ENCODE results near the gene CDH22. TPM values are rescaled to one million over a fixed set of nuclear protein-coding genes. Genes with fewer than 3 reads are reported as not detected.
A peak's percentile ranks its signal among the peaks of the same experiment; 100 is the strongest.

CDH22 gene
- total RNA-seq, 1 experiment from 2014 or later, result 0.11 TPM

- BruUV-seq (replicated peaks), result no TSS peak
- intact Hi-C loops (cut with micrococcal nuclease; ENCODE audit: unreplicated experiment), result loop anchor here (5.0 kb wide), 3 partner anchors 108 to 177 kb away; partner anchors contain the start of gene CDH22
- Mint-ChIP-seq H3K36me3 (ENCODE audit: insufficient read depth, unreplicated experiment) (no peaks in the 10 kb centered on the region), H3K27ac (ENCODE audit: unreplicated experiment) (no peak overlapping the region), H3K4me1 (ENCODE audit: low read depth, unreplicated experiment) (no peaks in the 10 kb centered on the region), H3K27me3 (ENCODE audit: insufficient read depth, unreplicated experiment) (peaks cover 38% of the 10 kb centered on the region), H3K4me3 (ENCODE audit: unreplicated experiment) (no peak overlapping the region), H3K9me3 (ENCODE audit: unreplicated experiment) (no peaks in the 10 kb centered on the region)
- ChIA-PET POLR2A (interaction anchor here (0.5 kb wide), 1 partner anchor 195 kb away, joined by 3 read pairs; no protein-coding TSS in a partner anchor), CTCF (interaction anchor here (1.0 to 1.7 kb wide), 4 partner anchors 10 to 308 kb away, joined by 3 to 6 read pairs (median 3); no protein-coding TSS in a partner anchor)
- Histone ChIP-seq H3K36me3 (ENCODE audit: control insufficient read depth, insufficient read depth, low read length) (no peaks in the 10 kb centered on the region), H3K4me1 (no peaks in the 10 kb centered on the region), H3K4me3 (ENCODE audit: low read depth, low read length) (no peak overlapping the region), H3K9me3 (no peaks in the 10 kb centered on the region), H3K27me3 (replicated peaks; ENCODE audit: control insufficient read depth, insufficient read depth, low read length) (peaks cover 10% of the 10 kb centered on the region)
- TF ChIP-seq CTCF (IDR thresholded peaks at IDR 0.05; ENCODE audit: insufficient read depth in 1 of 2, low read depth in 1 of 2, low read length in 1 of 2, severe bottlenecking in 1 of 2, unreplicated experiment in 1 of 2), result no peak
- DNase-seq, result no peak
Measured at GRCh38 chr20:46129955-46130481, 178.3 kb downstream of the CDH22 start.

GRCh38 chr20:46128310-46129151 lies 179.8 kb downstream of the CDH22 start:
- peaks cover 10% of the 10 kb centered on the region for H3K27me3 ChIP-seq (replicated peaks; ENCODE audit: control insufficient read depth, insufficient read depth, low read length)
- H3K27ac Mint-ChIP-seq (ENCODE audit: unreplicated experiment), result no peak overlapping the region
- H3K4me1 Mint-ChIP-seq (ENCODE audit: low read depth, unreplicated experiment), result no peaks in the 10 kb centered on the region
- H3K9me3 Mint-ChIP-seq (ENCODE audit: unreplicated experiment), result no peaks in the 10 kb centered on the region
- intact Hi-C loops (cut with micrococcal nuclease; ENCODE audit: unreplicated experiment), result no loop called here
- H3K9me3 ChIP-seq, result no peaks in the 10 kb centered on the region
- H3K36me3 Mint-ChIP-seq (ENCODE audit: insufficient read depth, unreplicated experiment), result no peaks in the 10 kb centered on the region
- BruUV-seq (replicated peaks), result no TSS peak
- peak; percentile 76 to 93 for TF ChIP-seq CTCF (IDR thresholded peaks at IDR 0.05; ENCODE audit: insufficient read depth in 1 of 2, low read depth in 1 of 2, low read length in 1 of 2, severe bottlenecking in 1 of 2, unreplicated experiment in 1 of 2)
- peak; percentile 49 to 69 for DNase-seq
- ChIA-PET POLR2A (no interaction called here), CTCF (interaction anchor here (0.6 to 1.7 kb wide), 15 partner anchors 9 to 454 kb away, joined by 3 to 6 read pairs (median 4); partner anchors contain the start of genes CD40 and ELMO2)
- H3K36me3 ChIP-seq (ENCODE audit: control insufficient read depth, insufficient read depth, low read length), result no peaks in the 10 kb centered on the region
- no peak overlapping the region for H3K4me3 Mint-ChIP-seq (ENCODE audit: unreplicated experiment)
- no peak overlapping the region for H3K4me3 ChIP-seq (ENCODE audit: low read depth, low read length)
- no peaks in the 10 kb centered on the region for H3K4me1 ChIP-seq
- peaks cover 42% of the 10 kb centered on the region for H3K27me3 Mint-ChIP-seq (ENCODE audit: insufficient read depth, unreplicated experiment)

- ChIA-PET POLR2A (no interaction called here), CTCF (interaction anchor here (0.9 to 1.3 kb wide), 4 partner anchors 8 to 279 kb away, joined by 4 to 6 read pairs (median 4); partner anchors contain the start of genes CD40 and ELMO2)
- H3K9me3 ChIP-seq, result no peaks in the 10 kb centered on the region
- peaks cover 10% of the 10 kb centered on the region for H3K27me3 ChIP-seq (replicated peaks; ENCODE audit: control insufficient read depth, insufficient read depth, low read length)
- no peaks in the 10 kb centered on the region for H3K36me3 ChIP-seq (ENCODE audit: control insufficient read depth, insufficient read depth, low read length)
- H3K9me3 Mint-ChIP-seq (ENCODE audit: unreplicated experiment), result no peaks in the 10 kb centered on the region
- intact Hi-C loops (cut with micrococcal nuclease; ENCODE audit: unreplicated experiment), result no loop called here
- peaks cover 42% of the 10 kb centered on the region for H3K27me3 Mint-ChIP-seq (ENCODE audit: insufficient read depth, unreplicated experiment)
- H3K4me3 Mint-ChIP-seq (ENCODE audit: unreplicated experiment), result no peak overlapping the region
- H3K4me1 ChIP-seq, result no peaks in the 10 kb centered on the region
- no peaks in the 10 kb centered on the region for H3K4me1 Mint-ChIP-seq (ENCODE audit: low read depth, unreplicated experiment)
- no peak for DNase-seq
- no peak for TF ChIP-seq CTCF (IDR thresholded peaks at IDR 0.05; ENCODE audit: insufficient read depth in 1 of 2, low read depth in 1 of 2, low read length in 1 of 2, severe bottlenecking in 1 of 2, unreplicated experiment in 1 of 2)
- H3K27ac Mint-ChIP-seq (ENCODE audit: unreplicated experiment), result no peak overlapping the region
- no TSS peak for BruUV-seq (replicated peaks)
- H3K4me3 ChIP-seq (ENCODE audit: low read depth, low read length), result no peak overlapping the region
- H3K36me3 Mint-ChIP-seq (ENCODE audit: insufficient read depth, unreplicated experiment), result no peaks in the 10 kb centered on the region
Measured at GRCh38 chr20:46127396-46128010, 180.8 kb downstream of the CDH22 start.

Data from Caco-2 (cell line).